PC-9 (cell line): Measurements from ENCODE around the gene DISC1. TPM values are rescaled to one million over a fixed set of nuclear protein-coding genes. Genes with fewer than 3 reads are reported as not detected.

Source experiments
- BruUV-seq: library from RNA; stranded (reverse); fragments of 400-500 nt; replicated peaks from 2 replicates; lab custom pipeline; 2021; lab: Mats Ljungman, UMichigan
- CTCF ChIA-PET: fragments of 300-600 bp; sonication (Branson Sonifier 250); formaldehyde crosslinking; loops from one replicate; lab custom pipeline; 2022; ENCODE audit warnings: antibody characterized with exemption; lab: Charles Lee
- POLR2A ChIA-PET: fragments of 300-600 bp; sonication (Branson Sonifier 250); formaldehyde crosslinking; loops from one replicate; lab custom pipeline; 2022; ENCODE audit warnings: antibody characterized with exemption; ENCODE audit not compliant: unreplicated experiment; lab: Charles Lee
- DNase-seq, 2 experiments: peaks; one replicate each; pipeline versions ENCODE4 v3.0.0 to v3.0.0-alpha.2; 2015 to 2022; ENCODE audit warnings: mixed read lengths in 1 of 2
- H2AFZ ChIP-seq: fragments of 200-600 bp; sonication (generic); 2 replicates; pipeline ENCODE4 v1.8.1; 2017; ENCODE audit warnings: antibody characterized with exemption
- H3F3A ChIP-seq: fragments of 200-600 bp; sonication (generic); 2 replicates; pipeline ENCODE4 v1.8.1; 2017; ENCODE audit warnings: antibody characterized with exemption, mild to moderate bottlenecking, low read depth; ENCODE audit not compliant: insufficient read depth
- H3K27ac ChIP-seq: fragments of 200-600 bp; sonication (generic); 2 replicates; pipeline ENCODE4 v1.6.1; 2016; ENCODE audit warnings: mixed run types
- H3K27me3 ChIP-seq: fragments of 200-600 bp; sonication (generic); 2 replicates; pipeline ENCODE4 v1.6.1; 2016; ENCODE audit warnings: low read depth, mixed run types; ENCODE audit not compliant: insufficient read depth
- H3K36me3 ChIP-seq: fragments of 200-600 bp; sonication (generic); 2 replicates; pipeline ENCODE4 v1.6.1; 2016; ENCODE audit warnings: low read depth, mixed run types
- H3K4me1 ChIP-seq: fragments of 200-600 bp; sonication (generic); replicated peaks from 2 replicates; pipeline ENCODE4 v1.6.1; 2016; ENCODE audit warnings: mixed run types; ENCODE audit not compliant: insufficient read depth
- H3K4me2 ChIP-seq: fragments of 200-600 bp; sonication (generic); 2 replicates; pipeline ENCODE4 v1.6.1; 2017; ENCODE audit warnings: mixed run types
- H3K4me3 ChIP-seq: fragments of 200-600 bp; sonication (generic); 2 replicates; pipeline ENCODE4 v1.6.1; 2016; ENCODE audit warnings: mixed run types
- H3K79me2 ChIP-seq: fragments of 200-600 bp; sonication (generic); 2 replicates; pipeline ENCODE4 v1.6.1; 2017; ENCODE audit warnings: low read depth, mixed run types
- H3K9me2 ChIP-seq: fragments of 200-600 bp; sonication (generic); 2 replicates; pipeline ENCODE4 v1.8.1; 2017; ENCODE audit warnings: mild to moderate bottlenecking; ENCODE audit not compliant: insufficient read depth
- H3K9me3 ChIP-seq: fragments of 200-600 bp; sonication (generic); 2 replicates; pipeline ENCODE4 v1.8.1; 2016; ENCODE audit warnings: low read depth; ENCODE audit not compliant: insufficient read depth
- H4K20me1 ChIP-seq: fragments of 200-600 bp; sonication (generic); 2 replicates; pipeline ENCODE4 v1.8.1; 2017; ENCODE audit not compliant: insufficient read depth
- EZH2 ChIP-seq: fragments of 200-600 bp; sonication (generic); IDR thresholded peaks from 2 replicates; pipeline ENCODE4 v1.8.0; 2017; ENCODE audit warnings: antibody characterized with exemption, low read depth
- intact Hi-C: fragments of 100-400 bp; cut with micrococcal nuclease; formaldehyde crosslinking; loops from one replicate; pipeline ENCODE4 v1.10.0; 2022; ENCODE audit not compliant: unreplicated experiment
- total RNA-seq: library from RNA; stranded (reverse); gene quantifications from 2 replicates; pipeline ENCODE4 v1.2.3, GENCODE V29; 2021
- TF ChIP-seq, protein P1 (sequence below): fragments of 200-600 bp; sonication (generic); conservative IDR thresholded peaks from 2 replicates; pipeline ENCODE4 v1.6.1; 2017; ENCODE audit warnings: mixed run types, antibody characterized with exemption, mild to moderate bottlenecking, moderate library complexity

The DISC1 gene
- total RNA-seq, 1 experiment from 2014 or later: 7.4 TPM

DNA sequence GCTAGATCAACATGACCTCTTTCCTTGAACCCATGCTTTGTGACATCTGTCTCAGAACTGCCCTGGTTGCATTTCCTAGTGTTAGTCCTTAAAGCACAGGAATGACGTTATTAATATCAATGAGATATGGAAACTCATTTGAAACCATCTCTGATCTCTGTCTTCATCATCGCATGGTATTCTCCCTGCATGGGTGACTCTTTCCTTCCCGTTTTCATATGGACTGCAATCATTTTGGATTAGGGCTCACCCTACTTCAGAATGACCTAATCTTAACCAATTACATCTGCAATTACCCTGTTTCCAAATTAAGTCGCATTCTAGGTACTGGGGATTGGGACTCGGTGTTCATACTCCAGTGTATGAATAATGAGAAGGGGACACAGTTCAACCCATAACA lies 41.7 kb upstream of the DISC1 start:
- H3K9me3 ChIP-seq: no peaks in the 10 kb centered on the region
- H3K36me3 ChIP-seq: no peaks in the 10 kb centered on the region
- TF ChIP-seq, protein P1, sequence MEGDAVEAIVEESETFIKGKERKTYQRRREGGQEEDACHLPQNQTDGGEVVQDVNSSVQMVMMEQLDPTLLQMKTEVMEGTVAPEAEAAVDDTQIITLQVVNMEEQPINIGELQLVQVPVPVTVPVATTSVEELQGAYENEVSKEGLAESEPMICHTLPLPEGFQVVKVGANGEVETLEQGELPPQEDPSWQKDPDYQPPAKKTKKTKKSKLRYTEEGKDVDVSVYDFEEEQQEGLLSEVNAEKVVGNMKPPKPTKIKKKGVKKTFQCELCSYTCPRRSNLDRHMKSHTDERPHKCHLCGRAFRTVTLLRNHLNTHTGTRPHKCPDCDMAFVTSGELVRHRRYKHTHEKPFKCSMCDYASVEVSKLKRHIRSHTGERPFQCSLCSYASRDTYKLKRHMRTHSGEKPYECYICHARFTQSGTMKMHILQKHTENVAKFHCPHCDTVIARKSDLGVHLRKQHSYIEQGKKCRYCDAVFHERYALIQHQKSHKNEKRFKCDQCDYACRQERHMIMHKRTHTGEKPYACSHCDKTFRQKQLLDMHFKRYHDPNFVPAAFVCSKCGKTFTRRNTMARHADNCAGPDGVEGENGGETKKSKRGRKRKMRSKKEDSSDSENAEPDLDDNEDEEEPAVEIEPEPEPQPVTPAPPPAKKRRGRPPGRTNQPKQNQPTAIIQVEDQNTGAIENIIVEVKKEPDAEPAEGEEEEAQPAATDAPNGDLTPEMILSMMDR: no peak
- TF ChIP-seq EZH2: no peak
- no peaks in the 10 kb centered on the region for H3K4me1 ChIP-seq
- H3K4me3 ChIP-seq: no peak overlapping the region
- no peak overlapping the region for H3K4me2 ChIP-seq
- POLR2A ChIA-PET: interaction anchor here (0.6 kb wide), 1 partner anchor 188 kb away, joined by 3 read pairs; no protein-coding TSS in a partner anchor
- no peaks in the 10 kb centered on the region for H4K20me1 ChIP-seq
- H3K27ac ChIP-seq: no peak overlapping the region
- no peaks in the 10 kb centered on the region for H3K9me2 ChIP-seq
- intact Hi-C loops: loop anchor here (1.0 kb wide), 1 partner anchor 227 kb away; no protein-coding TSS in a partner anchor
- CTCF ChIA-PET: interaction anchor here (0.6 to 0.7 kb wide), 3 partner anchors 211 to 760 kb away, joined by 3 to 7 read pairs (median 3); no protein-coding TSS in a partner anchor
- no peaks in the 10 kb centered on the region for H3F3A ChIP-seq
- no peaks in the 10 kb centered on the region for H3K79me2 ChIP-seq
- no peaks in the 10 kb centered on the region for H3K27me3 ChIP-seq
- BruUV-seq: no TSS peak
- H2AFZ ChIP-seq: no peak overlapping the region
- no peak for DNase-seq

DNA sequence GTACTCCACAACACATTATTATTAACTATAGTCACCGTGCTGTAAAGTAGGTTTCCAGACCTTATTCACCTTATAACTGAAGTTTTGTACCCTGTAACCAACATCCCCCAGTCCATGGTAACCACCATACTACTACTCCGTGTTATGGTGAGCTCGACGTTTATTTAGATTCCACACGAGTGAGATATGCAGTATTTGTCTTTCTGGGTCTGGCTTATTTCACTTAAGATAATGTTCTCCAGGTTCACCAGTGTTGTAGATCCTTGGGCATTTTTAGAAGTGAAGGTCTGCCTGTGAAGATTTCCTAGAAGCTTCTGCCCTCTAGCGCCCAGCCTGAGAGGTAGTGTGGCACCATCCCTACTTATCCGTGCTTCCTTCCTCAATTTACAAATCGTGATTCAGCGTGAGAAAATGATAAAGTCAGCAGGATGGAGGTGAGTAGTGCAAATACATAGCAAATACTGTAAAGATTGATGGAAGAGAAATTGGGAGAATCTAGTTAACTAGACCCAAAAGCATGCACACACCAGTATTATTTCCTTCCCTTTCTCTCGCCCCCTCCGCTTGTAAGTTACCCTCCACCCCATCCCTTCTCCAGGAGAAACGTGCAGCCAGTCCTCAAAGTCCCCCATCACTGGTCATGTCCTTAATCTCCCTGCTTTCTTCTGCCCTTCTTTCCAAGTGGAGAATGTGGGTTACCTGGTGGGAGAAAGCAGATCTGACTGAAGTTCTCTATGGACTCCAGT lies 36.0 kb upstream of the DISC1 start:
- intact Hi-C loops: loop anchor here (1.0 kb wide), 1 partner anchor 233 kb away; no protein-coding TSS in a partner anchor
- Histone ChIP-seq H3K9me3 (no peaks in the 10 kb centered on the region), H3K9me2 (no peaks in the 10 kb centered on the region), H3K36me3 (no peaks in the 10 kb centered on the region), H3K79me2 (no peaks in the 10 kb centered on the region), H3K27me3 (no peaks in the 10 kb centered on the region), H3K4me2 (no peak overlapping the region), H3F3A (no peaks in the 10 kb centered on the region), H3K4me3 (no peak overlapping the region), H4K20me1 (no peaks in the 10 kb centered on the region), H3K27ac (no peak overlapping the region), H3K4me1 (no peaks in the 10 kb centered on the region), H2AFZ (no peak overlapping the region)
- DNase-seq: peak; percentile 34 to 56
- ChIA-PET CTCF (interaction anchor here (0.5 to 0.6 kb wide), 2 partner anchors 29 to 422 kb away, joined by 4 to 5 read pairs; no protein-coding TSS in a partner anchor), POLR2A (no interaction called here)
- no TSS peak for BruUV-seq
- TF ChIP-seq, protein P1: peak; percentile 82
- TF ChIP-seq EZH2: no peak

DNA sequence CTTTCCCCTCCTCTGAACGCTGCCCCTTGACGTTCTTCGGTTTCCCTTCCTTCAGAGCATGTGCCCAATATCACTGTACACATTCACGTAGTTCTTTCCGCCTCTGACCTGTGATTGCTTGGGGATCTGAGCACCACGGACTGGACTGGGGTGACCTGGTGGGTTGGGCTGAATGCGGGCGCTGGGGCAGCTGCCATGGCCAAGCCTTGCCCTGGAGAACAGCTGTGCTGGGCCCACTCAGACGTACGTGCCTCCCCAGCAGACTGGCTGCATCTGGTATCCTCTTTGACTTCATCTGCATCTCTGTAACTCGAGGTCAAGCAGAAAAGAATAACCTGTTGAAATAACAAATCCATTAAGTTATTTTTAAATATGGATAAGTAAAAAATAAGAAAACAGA lies 35.1 kb upstream of the DISC1 start:
- H3K36me3 ChIP-seq: no peaks in the 10 kb centered on the region
- H3K4me2 ChIP-seq: no peak overlapping the region
- H3K4me1 ChIP-seq: no peaks in the 10 kb centered on the region
- H3F3A ChIP-seq: no peaks in the 10 kb centered on the region
- no peaks in the 10 kb centered on the region for H3K9me3 ChIP-seq
- TF ChIP-seq EZH2: no peak
- TF ChIP-seq, protein P1: no peak
- no peaks in the 10 kb centered on the region for H4K20me1 ChIP-seq
- no peaks in the 10 kb centered on the region for H3K79me2 ChIP-seq
- intact Hi-C loops: no loop called here
- POLR2A ChIA-PET: no interaction called here
- no peaks in the 10 kb centered on the region for H3K9me2 ChIP-seq
- H3K27me3 ChIP-seq: no peaks in the 10 kb centered on the region
- no peak overlapping the region for H3K4me3 ChIP-seq
- CTCF ChIA-PET: no interaction called here
- no TSS peak for BruUV-seq
- no peak overlapping the region for H2AFZ ChIP-seq
- H3K27ac ChIP-seq: no peak overlapping the region
- DNase-seq: no peak
